ENCODE results near the gene TIPRL.
"Not testable (repeated sequence)": the region's sequence is repeated elsewhere in the genome, so short reads cannot be mapped to it uniquely, and the experiment has no call there.

The TIPRL gene

DNA sequence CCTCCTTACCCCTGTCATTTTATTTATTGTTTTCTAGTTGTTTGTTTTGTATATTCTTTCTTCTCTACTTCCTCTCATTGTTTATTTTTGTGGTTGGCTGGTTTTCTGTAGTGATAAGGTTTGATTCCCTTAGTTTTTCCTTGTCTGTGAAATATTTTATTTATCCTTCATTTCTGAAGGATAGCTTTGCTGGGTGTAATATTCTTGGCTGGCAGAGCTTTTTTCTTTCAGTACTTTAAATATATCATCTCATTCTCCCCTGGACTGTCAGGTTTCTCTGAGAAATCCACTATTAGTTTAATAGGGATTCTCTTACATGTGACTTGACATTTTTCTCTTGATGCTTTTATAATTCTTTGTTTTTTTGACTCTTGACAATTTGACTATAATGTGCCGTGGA lies 18.8 kb upstream of the TIPRL start:
- no peak for DNase-seq

DNA sequence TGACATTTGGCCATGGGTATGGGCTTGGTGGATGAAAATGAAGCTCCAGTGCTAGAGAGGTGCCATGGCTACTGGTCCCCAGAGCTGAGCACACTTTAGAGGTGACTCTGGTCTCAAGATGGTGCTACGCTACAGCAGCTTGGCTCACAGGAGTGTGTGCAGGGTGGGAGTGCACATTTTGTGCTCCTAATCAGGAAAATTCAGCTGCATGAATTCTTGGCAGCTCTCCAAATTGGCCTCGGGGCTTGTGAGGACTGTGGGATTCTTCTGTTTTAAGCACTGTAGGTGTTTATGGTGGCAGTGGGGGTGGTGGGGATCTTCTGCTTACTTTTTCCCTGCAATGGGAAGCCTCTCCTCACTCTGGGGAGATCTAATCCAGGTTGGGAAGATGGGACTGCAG lies 17.3 kb upstream of the TIPRL start:
- no peak for DNase-seq

DNA sequence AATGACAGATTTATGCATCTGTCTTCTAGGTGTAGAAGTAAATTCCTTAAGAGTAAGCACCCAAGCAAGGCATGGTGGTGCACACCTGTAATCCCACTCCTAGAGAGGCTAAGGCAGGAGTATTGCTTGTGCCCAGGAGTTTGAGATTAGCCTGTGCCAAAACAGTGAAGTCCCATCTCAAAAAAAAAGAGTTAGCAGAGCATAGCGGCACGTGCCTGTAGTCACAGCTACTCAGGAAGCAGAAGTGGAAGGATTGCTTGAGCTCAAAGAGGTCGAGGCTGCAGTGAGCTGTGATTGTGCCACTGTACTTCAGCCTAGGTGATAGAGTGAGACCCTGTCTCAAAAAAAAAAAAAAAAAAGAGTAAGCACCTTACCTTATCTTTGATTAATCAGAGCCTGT lies 15.1 kb upstream of the TIPRL start:
- DNase-seq: no peak

DNA sequence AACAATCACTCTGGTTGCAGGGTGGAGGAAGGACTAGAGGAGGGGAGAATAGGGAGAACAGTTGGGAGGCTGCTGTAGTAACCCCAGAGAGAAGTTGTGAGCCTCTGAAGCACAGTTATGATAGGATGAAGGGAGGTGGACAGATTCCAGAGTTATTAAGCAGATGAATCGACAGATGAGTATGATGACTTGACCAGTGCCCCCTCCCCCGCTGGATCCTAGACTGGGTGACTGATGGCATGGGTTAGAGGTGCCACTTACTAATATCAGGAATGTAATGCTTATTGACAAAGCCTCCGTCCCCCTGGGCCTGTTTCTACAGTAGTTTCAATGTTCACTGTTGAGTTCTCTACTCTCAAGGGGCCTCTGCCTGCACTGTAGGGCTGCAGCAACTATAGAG lies 14.0 kb upstream of the TIPRL start:
- DNase-seq: no peak

DNA sequence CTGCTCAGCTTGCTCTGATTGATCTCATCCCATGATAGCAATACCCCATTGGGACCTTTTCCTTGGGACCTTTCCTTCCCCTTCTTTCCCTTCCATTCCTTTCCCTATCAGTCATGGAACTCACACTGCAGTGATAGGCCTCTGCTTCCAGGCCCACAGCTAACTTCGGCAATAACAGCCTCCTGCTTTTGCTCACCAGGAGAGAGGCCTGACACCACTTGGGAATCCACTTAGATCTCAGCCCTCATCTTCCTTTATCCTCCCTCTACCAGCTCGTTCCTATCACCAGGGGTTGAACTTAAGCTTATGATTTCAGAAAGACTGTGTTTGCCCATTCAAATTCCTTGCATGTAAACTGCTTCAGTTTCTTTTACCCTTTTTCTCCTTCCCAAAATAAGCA lies 11.0 kb upstream of the TIPRL start:
- DNase-seq: no peak

DNA sequence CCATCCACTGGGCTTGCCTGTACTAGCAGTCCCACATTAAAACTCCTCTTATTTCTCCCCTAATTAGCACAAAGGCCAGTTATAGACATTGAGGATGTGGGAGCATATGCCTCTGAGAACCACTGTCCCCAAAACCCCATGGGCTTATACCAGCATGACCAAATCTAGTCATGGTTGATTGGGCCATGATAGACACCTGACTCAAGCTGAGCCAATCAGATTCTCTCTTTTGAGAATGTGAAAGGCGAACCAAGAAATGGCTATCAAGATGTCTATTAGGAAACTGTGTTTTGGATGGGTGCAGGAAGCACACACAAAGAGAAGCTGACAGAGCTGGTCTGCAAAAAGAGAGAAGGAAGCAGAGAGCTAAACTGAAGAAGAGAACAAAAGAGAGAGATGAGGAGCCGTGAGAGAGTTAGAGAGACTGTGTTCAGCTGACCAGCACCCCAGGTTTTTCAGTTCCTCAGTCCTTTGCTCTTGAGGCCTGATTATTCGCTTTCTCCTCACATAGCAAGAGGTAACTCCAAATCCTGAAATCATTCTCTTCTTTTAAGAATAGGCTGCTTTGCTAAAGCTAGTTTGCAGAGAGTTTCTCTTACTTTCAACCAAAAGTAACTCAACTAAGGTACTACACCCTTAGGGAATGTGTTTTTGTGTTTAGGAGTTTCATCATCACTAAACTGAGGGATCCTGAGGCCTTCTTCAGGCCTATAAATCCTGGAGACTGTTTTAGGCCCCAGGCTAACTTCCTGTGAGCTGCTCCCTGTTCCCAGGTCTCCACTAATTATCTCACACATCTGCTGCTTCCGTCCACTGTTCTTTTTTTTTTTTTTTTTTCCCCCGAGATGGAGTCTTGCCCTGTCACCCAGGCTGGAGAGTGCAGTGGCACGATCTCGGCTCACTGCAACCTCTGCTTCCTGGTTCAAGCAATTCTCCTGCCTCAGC lies 7.9 kb upstream of the TIPRL start:
- DNase-seq: no peak

DNA sequence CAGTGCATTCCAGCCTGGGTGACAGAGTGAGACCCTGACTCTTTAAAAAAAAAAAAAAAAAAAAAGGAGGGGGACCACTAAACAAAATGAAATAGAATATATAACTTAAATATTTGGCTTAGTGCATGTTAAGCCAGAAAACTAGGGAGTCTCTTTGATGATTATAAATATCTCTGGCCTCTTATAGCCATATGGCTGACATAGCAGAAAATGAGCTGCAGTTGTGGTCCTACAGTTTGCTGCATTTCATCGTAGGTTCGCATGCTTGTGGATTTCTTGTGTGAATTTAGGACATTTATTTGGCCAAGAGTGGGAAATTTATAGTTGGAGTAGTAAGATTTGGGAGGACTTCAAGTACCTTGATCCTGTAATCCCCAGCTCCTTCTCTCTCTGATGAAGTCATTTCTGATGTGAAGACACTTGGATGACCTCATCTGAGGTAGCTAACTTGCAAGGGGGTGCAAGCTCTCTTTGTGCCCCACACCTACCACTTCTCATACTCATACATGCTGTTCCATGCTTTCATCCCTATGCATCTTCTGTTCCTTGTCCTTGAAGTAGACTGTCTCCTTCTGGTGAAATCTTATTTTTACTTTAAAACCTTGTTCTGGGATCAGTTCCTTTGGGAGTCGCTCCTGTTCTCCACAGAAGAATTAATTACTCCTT lies 6.4 kb upstream of the TIPRL start:
- DNase-seq: no peak

DNA sequence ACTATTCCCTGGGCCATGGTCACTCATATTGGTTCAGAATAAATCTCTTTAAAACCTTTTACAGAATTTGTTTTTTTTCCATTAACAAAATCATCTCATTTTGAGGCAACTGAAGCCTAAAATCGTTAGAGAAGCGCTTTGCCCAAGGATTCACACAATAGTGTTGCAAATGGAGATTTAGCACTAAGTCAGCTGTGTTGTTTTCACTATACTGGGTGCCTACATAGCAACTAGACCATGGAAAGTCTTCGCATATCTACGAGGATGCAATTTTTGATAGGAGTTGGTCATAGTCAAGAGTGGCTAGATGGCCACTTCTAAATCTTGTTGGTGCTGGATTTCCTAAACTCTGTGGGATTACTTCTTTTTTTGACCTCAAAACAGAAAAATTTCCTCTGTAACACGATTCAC lies 530 bp upstream of the TIPRL start:
- no peak for DNase-seq

DNA sequence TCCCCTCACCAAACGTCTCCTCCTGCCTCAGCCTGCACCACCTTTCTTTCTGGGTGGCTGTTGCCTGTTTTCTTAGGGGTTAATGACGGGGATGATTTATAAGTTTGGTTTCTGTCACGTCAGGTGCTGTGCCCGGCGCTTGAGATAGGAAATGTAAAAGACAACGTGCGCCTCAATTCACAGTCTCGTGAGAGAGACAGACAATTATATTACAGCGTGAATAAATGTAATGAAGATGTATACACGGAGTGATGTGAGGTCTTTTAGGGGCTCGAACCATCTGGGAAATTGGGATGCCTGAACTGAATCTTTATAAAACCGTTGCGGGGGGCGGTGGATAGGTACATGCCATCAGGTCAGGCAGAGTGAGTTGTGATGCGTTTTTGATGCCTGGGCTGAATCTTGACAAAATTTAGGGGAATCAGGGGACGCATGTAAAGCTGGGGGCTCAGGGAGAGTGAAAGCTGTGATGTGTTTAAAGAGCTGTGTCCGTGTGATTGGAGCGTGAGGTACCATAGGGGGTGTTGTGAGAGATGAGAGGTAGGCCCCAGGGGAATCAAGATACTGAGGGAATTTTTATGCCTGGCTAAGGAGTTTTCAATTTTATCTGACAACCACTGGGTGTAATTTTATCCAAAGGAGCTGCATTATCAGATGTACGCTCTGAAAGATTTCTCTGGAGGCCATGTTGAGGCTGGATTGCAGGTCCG lies 831 bp downstream of the TIPRL start:
- peak in 4 of 14 donors; percentile 3 to 53 (median 14) for DNase-seq

DNA sequence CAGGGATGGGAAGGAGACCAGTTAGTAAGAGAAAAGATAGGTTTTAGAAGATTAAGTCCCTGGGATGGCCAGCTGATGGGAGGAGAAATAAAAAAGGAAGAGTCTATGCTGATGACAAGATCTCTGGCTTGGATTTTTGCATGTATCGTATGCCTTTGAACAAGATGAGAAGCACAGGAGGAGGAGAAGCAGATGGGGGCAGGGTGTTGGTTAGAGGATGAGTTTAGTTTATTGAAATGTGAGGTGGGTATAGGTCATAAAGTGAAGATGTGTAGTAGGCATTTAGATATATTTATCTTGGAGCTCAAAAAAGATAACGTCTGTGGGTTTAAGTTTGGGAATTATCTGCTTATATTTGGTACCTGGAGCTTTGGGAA lies 1.4 kb downstream of the TIPRL start:
- DNase-seq: peak in 1 of 14 donors; percentile 23

DNA sequence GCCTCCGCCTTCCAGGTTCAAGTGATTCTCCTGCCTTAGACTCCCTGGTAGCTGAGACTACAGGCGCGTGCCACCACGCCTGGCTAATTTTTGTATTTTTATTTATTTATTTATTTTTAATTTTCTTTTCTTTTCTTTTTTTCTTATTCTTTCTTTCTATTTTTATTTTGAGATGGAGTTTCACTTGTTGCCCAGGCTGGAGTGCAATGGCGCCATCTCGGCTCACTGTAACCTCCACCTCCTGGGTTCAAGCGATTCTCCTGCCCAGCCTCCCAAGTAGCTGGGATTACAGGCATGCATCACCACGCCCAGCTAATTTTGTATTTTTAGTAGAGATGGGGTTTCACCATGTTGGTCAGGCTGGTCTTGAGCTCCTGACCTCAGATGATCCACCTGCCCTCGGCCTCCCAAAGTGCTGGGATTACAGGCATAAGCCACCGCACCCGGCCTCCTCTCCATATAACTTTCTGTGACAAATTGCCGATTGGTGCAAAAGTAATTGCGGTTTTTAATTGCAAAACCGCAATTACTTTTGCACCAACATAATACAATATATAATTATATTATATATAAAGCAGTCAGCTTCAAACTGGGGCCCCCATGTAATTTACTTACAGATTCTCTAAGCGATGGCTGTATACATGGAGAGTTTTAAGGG lies 2.4 kb downstream of the TIPRL start:
- not testable (repeated sequence) for DNase-seq

DNA sequence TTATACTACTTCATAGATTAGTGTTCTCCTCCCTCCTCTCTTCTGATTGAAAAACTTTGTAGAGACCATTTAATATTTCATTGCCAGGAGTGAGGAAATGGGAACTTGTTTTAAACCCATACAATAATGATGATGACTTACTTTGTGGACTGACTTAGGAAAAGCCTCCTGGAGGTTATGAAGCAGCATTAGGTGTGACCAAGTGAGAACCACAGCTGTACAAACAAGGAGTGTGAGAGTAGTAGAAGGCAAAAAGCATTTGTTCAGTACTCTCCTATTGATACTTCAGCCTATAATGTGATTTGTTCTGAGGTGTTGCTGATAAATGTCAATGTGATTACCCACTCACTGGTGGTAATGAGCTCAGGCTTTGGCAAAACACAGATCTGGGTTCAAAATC lies 8.4 kb downstream of the TIPRL start:
- no peak for DNase-seq

DNA sequence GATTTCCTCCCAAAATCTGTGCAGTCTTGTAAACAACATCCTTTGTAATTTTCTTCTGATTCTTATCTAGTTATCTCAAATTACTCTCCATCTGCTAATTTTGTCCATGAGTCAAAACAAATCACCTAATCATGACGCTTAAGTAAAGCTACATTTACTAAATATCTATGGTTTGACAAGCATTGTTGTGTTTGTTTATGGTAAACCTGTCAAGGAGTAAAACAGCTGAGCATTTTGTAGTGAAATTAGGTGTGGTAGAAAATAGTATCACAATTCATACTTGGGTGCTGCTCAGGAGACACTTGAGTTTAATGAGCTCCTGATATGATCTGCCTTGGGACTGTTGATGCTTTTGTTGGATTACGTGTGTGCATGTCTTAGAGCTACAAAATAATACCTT lies 11.6 kb downstream of the TIPRL start:
- DNase-seq: no peak

DNA sequence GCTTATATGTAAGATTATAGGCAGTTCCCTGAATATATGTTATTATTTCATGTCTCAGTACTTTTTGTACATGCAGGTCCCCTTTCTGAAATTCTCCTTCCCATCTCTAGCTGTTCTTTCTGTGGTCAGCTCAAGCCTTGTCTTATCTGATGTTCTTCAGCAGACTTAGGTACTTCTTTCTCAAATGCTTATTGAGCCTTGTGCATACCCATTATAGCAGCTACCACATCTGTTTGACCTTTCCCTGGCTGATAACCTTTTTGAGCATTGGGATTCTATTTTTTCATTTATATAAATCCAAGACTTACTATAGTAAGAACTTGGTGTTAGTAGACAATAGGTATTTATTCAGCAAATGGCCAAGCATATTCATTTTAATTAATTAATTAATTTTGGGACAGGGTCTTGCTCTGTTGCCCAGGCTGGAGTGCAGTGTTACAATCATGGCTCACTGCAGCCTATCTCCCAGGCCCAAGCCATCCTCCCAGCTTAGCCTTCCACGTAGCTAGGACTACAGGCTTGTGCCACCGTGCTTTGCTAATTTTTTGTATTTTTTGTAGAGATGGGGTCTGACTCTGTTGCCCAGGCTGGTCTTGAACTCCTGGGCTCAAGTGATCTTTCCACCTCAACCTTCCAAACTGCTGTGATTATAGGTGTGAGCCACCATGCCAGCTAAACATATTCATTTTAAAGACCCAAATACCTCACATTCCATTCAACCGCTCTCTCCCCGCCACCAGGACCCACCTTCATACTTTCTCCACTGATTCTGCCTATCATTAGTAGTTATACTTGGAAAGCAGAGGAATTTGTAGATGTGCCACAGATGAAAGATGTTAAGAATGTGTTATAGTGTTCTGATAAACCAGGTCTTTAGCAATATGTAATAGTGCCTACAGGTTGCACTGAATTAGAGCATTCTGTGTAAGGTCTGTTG lies 16.7 kb downstream of the TIPRL start:
- no peak for DNase-seq

DNA sequence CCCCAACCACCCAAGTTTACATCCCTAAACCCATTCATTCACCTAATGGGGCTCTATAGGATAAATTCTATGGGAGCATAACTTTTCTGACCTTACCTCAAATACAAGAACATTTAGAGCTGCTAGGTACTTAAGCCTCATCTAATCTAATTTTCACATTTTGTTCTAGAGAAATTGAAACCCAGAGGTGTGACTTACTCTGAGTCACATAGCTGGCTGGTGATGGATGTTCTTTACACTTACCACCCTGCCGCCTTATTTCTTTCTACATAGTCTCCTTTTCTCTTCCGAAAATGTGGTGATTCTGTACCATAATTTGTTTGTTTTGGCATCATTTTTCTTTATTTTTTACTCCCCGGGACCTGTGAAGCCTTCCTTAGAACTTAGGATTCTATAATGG lies 20.3 kb downstream of the TIPRL start:
- no peak for DNase-seq

DNA sequence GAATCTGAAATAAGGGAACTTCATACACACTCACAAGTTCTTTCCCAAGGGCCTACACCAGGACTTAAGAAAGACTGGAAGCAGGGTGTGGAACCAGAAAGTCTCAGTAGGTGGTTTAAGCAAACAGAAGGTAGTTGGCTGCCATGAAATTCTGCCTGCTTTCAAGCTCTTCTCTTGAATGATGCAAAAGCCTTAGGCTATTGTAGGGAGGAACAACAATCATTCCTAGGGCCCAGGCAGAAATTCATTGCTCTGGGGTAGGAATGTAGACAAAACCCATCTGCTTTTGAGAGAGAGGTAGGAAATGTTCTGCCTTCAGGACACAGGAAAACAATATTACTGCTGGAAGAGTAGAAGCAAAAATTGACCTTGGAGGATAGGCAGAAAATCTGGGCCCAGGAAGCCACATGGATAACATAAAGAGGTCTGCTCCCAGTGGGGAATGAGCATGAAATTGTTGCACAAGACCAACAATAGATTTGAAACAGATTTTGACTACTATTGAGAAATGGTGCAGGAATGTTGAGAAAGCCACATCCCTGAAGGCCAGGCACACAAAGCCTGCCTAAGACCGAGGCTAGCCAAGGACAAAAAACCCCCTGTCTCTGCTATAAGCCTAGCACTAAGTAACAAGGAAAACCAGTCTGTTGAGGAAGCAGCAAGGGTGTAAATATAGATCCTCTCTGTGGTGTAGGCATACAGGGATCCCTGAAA lies 24.3 kb downstream of the TIPRL start:
- DNase-seq: no peak

DNA sequence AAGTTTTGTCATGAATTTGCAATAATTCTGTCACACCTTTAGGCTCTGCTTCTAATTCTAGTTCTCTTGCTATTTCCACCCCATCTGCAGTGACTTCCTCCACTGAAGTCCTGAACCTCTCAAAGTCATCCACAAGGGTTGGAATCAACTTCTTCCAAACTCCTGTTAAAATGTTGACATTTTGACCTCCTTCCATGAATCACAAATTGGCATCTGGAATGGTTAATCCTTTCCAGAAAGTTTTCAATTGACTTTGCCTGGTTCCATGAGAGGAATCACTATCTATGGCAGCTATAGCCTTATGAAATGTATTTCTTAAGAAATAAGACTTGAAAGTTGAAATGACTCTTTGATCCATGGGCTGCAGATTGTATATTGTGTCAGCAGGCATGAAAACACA lies 27.3 kb downstream of the TIPRL start:
- no peak for DNase-seq

DNA sequence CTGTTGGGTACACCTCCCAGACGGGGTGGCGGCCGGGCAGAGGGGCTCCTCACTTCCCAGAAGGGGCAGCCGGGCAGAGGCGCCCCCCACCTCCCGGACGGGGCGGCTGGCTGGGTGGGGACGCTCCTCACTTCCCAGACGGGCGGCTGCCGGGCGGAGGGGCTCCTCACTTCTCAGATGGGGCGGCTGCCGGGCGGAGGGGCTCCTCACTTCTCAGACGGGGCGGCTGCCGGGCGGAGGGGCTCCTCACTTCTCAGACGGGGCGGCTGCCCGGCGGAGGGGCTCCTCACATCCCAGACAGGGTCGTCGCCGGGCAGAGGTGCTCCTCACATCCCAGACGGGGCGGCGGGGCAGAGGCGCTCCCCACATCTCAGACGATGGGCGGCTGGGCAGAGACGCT lies 28.9 kb downstream of the TIPRL start:
- not testable (repeated sequence) for DNase-seq

DNA sequence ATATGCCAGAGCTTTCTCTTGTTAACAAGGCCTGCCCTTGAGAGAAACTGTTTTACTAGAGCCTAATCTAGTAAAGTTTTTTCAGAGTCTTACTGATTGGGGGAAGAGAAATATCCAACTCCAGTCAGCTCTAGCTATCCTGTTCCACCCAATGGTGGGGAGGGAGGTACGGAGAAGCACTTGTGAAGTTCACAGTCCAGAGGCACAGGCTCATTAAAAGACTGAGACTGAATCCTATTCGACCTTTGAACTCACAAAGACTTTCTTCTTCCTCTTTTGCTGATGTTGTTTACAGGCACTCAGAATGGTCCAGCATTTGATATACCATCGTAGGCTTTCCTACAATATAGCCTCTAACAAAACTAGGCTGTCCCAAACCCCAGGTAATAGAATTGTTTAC lies 31.6 kb downstream of the TIPRL start:
- DNase-seq: no peak

DNA sequence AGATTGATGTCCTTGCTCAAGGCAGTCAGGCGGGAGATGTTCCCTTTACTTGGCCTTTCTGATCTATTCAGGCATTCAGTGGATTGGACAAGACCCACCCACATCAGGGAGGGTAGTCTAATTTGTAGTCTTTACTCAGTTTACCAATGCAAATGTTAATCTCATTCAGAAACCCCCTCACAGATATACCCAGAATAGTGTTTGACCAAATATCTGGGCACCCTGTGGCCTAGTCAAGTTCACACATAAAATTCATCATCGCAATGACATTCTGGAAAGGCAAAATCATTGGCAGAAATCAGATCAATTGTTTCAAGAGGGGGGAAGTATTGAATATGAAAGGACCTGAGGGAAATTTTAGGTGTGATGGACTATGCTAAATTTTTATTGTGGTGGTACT lies 34.6 kb downstream of the TIPRL start:
- DNase-seq: no peak

DNA sequence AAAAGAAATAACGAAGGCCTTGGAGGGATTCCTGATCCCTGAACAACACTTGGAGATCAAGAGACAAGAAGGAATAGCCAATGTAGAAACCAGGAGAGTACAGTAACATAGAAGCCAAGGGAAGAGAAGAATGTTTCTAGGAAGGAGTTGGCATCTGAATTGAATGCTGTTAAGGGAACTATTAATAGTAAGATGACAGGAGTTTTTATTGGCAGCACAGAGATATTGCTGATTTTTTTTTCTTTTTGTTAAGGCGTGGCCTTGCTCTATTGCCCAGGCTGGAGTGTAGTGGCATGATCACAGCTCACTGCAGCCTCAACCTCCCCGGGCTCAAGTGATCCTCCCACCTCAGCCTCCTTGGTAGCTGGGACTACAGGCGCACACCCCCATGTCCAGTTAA lies 37.4 kb downstream of the TIPRL start:
- DNase-seq: no peak

Measured in C1 segment of cervical spinal cord (tissue), 14 donors.